Cardiac fibroblast (primary cell): ENCODE data around the gene FAM234B.

Source experiments
- DNase-seq, 2 donors: peaks; one replicate each; pipeline versions ENCODE4 v3.0.0 to v3.0.0-alpha.2; 2010; ENCODE audit warnings: low read depth in 2 of 2
- H3K4me3 ChIP-seq, 2 donors: replicated peaks in 1 of 2; 1 replicate in 1 of 2; 2 replicates in 1 of 2; pipeline ENCODE4 v1.5.1; 2011; ENCODE audit warnings: low read depth in 2 of 2, low read length in 2 of 2, mild to moderate bottlenecking in 2 of 2, moderate library complexity in 1 of 2
- TF ChIP-seq, protein P1 (sequence below): IDR thresholded peaks from one replicate; pipeline ENCODE4 v1.5.1; 2011; ENCODE audit warnings: low read depth, mild to moderate bottlenecking, low read length, inconsistent platforms

FAM234B gene

DNA sequence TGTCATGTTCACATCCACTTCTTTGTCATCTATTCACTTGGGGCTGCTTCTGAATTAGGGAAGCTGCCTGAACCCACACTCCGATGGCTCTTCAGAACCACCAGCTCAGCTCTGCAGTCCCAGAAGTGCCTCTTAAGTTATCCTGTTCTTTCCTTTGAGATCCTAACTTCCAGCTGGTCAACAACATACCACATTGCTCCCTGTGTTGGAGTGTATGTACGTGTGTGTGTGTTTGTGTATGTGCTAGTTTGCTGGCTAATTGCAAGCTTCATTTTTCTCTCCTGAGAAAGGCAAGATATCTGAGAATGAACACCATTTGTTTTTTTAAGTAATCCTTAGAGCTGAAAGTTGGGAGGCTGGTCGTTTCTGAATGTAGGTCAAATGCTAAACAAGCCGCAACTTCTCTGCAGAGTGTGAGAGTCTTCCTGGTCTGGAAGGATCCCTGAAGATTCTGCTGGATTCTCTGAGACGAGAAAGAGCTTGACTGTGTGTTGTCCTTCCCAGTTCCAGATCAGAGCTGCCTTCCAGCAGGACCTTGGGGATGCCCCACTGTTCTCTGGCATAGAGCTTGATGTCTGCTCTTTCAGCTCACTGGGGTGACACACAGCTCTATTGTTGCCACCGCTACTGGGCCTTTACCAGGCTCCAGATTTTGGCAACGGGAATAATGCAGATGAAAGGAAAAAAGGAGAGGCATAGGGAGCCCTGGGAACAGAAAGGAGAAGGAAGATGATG lies 58.4 kb downstream of the FAM234B start:
- peak; percentile 29 to 68 for DNase-seq
- H3K4me3 ChIP-seq = no peak overlapping the region
- TF ChIP-seq, protein P1, sequence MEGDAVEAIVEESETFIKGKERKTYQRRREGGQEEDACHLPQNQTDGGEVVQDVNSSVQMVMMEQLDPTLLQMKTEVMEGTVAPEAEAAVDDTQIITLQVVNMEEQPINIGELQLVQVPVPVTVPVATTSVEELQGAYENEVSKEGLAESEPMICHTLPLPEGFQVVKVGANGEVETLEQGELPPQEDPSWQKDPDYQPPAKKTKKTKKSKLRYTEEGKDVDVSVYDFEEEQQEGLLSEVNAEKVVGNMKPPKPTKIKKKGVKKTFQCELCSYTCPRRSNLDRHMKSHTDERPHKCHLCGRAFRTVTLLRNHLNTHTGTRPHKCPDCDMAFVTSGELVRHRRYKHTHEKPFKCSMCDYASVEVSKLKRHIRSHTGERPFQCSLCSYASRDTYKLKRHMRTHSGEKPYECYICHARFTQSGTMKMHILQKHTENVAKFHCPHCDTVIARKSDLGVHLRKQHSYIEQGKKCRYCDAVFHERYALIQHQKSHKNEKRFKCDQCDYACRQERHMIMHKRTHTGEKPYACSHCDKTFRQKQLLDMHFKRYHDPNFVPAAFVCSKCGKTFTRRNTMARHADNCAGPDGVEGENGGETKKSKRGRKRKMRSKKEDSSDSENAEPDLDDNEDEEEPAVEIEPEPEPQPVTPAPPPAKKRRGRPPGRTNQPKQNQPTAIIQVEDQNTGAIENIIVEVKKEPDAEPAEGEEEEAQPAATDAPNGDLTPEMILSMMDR = no peak

DNA sequence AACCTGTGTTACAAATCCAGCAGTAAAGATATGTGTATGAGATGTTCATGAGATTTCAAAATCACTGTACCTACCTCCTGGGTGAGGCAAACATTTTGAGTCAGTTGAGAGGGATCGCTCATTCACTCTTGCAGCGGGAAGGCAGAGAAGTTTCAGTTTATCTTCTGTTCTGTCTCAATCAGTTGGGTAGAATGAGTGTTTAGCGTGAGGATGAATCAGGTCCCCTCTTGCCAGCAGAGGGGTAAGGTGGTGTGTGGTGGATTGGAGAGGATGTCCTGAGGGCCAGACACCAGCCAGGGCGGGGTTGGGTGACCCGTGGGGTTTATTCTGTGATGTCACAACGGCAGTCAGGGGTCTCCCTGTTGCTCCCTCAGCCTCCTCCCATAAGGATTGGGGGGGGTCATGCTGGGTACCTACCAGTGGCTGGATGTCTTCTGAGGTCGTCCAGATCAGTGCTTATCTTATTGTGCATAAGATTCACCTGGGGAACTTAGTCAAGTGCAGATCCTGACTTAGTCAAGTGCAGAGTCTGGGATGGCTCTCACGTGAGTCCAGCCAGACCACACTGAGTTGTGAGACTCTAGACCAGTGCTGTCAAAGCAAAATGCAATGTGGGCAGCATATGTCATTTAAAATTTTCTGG lies 59.3 kb downstream of the FAM234B start, which contains the start of gene GSG1:
Gene GSG1, minus strand, starts transcription at position 277 of the 643 bp plus-strand sequence. Its CDS starts 155 bp downstream, at position 122.
- peak in 1 of 2 donors; percentile 62 for DNase-seq
- TF ChIP-seq, protein P1 = no peak
- no peak within 1 kb of the TSS for H3K4me3 ChIP-seq

DNA sequence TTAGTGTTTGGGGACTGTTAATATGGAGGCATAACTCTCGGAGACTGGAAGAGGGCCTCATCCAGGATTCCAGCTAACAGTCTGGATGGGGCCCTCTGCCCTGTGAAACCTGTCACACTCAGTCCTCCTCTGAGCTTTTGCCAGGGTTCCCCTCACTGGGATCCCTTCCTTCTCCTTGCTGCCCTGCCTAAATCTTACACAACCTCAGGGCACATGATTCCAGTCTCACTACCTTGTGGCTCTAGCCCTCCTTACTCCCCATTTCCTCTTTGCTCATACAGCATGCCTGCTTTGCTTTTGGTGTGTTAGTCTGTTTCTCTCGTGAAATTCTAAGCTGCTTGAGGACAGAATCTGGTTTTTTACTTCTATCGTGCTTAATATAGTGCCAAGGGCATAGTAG lies 60.2 kb downstream of the FAM234B start:
- TF ChIP-seq, protein P1 = no peak
- no peak for DNase-seq
- no peak overlapping the region for H3K4me3 ChIP-seq

DNA sequence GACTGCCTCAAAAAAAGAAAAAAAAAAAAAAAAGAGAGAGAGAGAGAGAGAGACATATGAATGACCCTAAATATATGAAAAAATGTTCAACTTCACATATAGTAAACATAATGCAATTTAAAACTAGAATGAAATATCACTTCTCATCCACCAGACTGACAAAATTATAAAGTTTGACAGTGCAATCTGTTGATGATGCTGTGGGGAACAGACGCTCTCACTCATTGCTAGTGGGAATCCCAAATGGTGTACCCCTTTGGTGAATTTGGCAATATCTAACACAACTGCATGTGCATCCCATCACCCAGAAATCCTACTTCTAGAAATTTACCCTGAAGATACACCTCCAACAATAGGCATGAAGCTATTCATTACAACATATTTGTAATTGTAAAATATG lies 61.6 kb downstream of the FAM234B start:
- H3K4me3 ChIP-seq = no peak overlapping the region
- DNase-seq = no peak
- TF ChIP-seq, protein P1 = no peak

DNA sequence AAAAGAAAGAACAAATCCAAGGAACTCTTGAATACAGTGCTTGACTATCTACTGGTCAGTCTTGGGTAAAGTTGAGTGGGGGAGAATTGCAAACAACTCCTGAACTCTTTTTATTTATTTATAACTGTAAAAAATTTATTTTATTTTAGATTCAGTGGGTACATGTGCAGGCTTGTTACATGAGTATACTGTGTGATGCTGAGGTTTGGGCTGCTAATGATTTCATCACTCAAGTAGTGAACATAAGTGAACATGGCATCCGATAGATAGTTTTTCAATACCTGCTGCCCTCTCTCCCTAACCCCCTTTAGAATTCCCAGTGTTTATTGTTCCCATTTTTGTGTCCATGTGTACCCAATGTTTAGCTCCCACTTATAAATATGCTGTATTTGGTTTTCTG lies 62.5 kb downstream of the FAM234B start:
- DNase-seq = no peak
- H3K4me3 ChIP-seq = no peak overlapping the region
- TF ChIP-seq, protein P1 = no peak

DNA sequence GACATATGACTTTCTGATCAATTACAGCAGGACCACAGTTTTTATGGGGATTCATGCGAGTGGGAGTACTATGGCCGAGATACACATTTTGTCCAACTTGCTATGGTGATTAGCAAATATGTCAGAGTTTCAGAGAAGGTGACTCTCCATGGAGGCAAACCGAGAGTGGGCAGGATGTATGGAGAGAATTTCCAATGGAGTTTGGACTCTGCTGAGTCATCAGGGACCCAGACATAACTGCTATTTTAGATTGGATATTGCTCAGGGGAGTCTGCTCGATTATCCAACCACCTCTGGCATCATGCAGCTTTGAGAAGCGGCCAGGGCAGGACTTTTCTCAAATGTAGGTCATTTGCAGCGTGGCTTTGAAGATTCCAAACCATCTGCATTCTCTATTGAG lies 68.8 kb downstream of the FAM234B start:
- TF ChIP-seq, protein P1 = no peak
- DNase-seq = no peak
- H3K4me3 ChIP-seq = no peak overlapping the region
